SK-N-SH (cell line): Measurements from ENCODE around the gene ANKMY2. TPM values are rescaled to one million over a fixed set of nuclear protein-coding genes. Genes with fewer than 3 reads are reported as not detected.
A peak's percentile ranks its signal among the peaks of the same experiment; 100 is the strongest.

ENCODE experiments used
- CTCF ChIA-PET: fragments of 300-600, 350-600 bp; formaldehyde crosslinking; extraction: SDS; loops from one replicate; lab custom pipeline; 2021; lab: Yijun Ruan, JAX
- POLR2A ChIA-PET: fragments of 350-600 bp; sonication (Branson Sonifier 250); formaldehyde crosslinking; extraction: SDS; loops from one replicate; lab custom pipeline; 2020; ENCODE audit warnings: antibody characterized with exemption, inconsistent platforms; lab: Yijun Ruan, JAX
- DNase-seq: peaks from one replicate; pipeline ENCODE4 v3.0.0; 2012
- H2AFZ ChIP-seq: fragments of 200-600 bp; sonication (generic); 2 replicates; pipeline ENCODE4 v1.8.1; 2016; ENCODE audit warnings: antibody characterized with exemption, mild to moderate bottlenecking, low read depth
- H3F3A ChIP-seq: fragments of 200-600 bp; sonication (generic); replicated peaks from 2 replicates; pipeline ENCODE3; 2016; ENCODE audit warnings: antibody characterized with exemption, mild to moderate bottlenecking; ENCODE audit not compliant: insufficient read depth
- H3K27ac ChIP-seq, 2 experiments: fragments of 200-500 bp in 1 of 2; fragments of 200-600 bp in 1 of 2; sonication (Bioruptor generic) in 1 of 2; sonication (generic), shearing (Covaris generic) in 1 of 2; 2 replicates each; pipeline versions ENCODE4 v1.5.1 to v1.6.1; 2014 to 2016; ENCODE audit warnings: low read depth in 2 of 2, inconsistent platforms in 1 of 2, low read length in 1 of 2, mild to moderate bottlenecking in 1 of 2, mixed read lengths in 1 of 2
- H3K27me3 ChIP-seq: fragments of 200-600 bp; sonication (generic), shearing (Covaris generic); 2 replicates; pipeline ENCODE4 v1.6.1; 2016; ENCODE audit warnings: mixed run types; ENCODE audit not compliant: insufficient read depth
- H3K36me3 ChIP-seq, 2 experiments: fragments of 200-500 bp in 1 of 2; fragments of 200-600 bp in 1 of 2; sonication (Bioruptor generic) in 1 of 2; sonication (generic) in 1 of 2; replicated peaks in 1 of 2; 2 replicates each; pipeline versions ENCODE3 to v1.5.1; 2014 to 2016; ENCODE audit warnings: low read length in 1 of 2, mild to moderate bottlenecking in 1 of 2; ENCODE audit not compliant: insufficient read depth in 2 of 2, control insufficient read depth in 1 of 2
- H3K4me1 ChIP-seq, 2 experiments: fragments of 200-500 bp in 1 of 2; fragments of 200-600 bp in 1 of 2; sonication (Bioruptor generic) in 1 of 2; sonication (generic), shearing (Covaris generic) in 1 of 2; 2 replicates each; pipeline versions ENCODE4 v1.5.1 to v1.6.1; 2014 to 2016; ENCODE audit warnings: low read depth in 1 of 2, low read length in 1 of 2, mixed run types in 1 of 2; ENCODE audit not compliant: insufficient read depth in 2 of 2, control insufficient read depth in 1 of 2
- H3K4me2 ChIP-seq: fragments of 200-600 bp; sonication (generic), shearing (Covaris generic); 2 replicates; pipeline ENCODE4 v1.6.1; 2017; ENCODE audit warnings: mixed run types
- H3K4me3 ChIP-seq, 2 experiments: fragments of 200-500 bp in 1 of 2; fragments of 200-600 bp in 1 of 2; sonication (Bioruptor generic) in 1 of 2; sonication (generic), shearing (Covaris generic) in 1 of 2; 2 replicates each; pipeline versions ENCODE4 v1.5.1 to v1.8.1; 2014 to 2016; ENCODE audit warnings: low read depth in 2 of 2, inconsistent platforms in 1 of 2, low read length in 1 of 2, mild to moderate bottlenecking in 1 of 2, mixed read lengths in 1 of 2, moderate library complexity in 1 of 2
- H3K79me2 ChIP-seq: fragments of 200-600 bp; sonication (generic); 2 replicates; pipeline ENCODE4 v1.8.1; 2017; ENCODE audit warnings: mild to moderate bottlenecking; ENCODE audit not compliant: insufficient read depth
- H3K9ac ChIP-seq: fragments of 200-600 bp; sonication (generic); 2 replicates; pipeline ENCODE4 v1.6.1; 2017; ENCODE audit warnings: mixed run types
- H3K9me2 ChIP-seq: fragments of 200-600 bp; sonication (generic); 2 replicates; pipeline ENCODE4 v1.6.1; 2017; ENCODE audit warnings: mixed run types
- H3K9me3 ChIP-seq: fragments of 200-600 bp; sonication (generic); 2 replicates; pipeline ENCODE4 v1.6.1; 2017; ENCODE audit warnings: mixed run types, mild to moderate bottlenecking, moderate library complexity
- H4K20me1 ChIP-seq: fragments of 200-600 bp; sonication (generic); 2 replicates; pipeline ENCODE4 v1.6.1; 2017; ENCODE audit warnings: mild to moderate bottlenecking, mixed run types; ENCODE audit not compliant: insufficient read depth
- EP300 ChIP-seq, 2 experiments: IDR thresholded peaks; 2 replicates each; pipeline versions ENCODE4 v1.4.0 to v1.6.1; 2012; ENCODE audit warnings: borderline replicate concordance in 1 of 2, low read depth in 1 of 2, low read length in 1 of 2
- FOXJ3 ChIP-seq: sonication (generic); formaldehyde crosslinking; IDR thresholded peaks from 2 replicates; pipeline ENCODE4 v1.5.1; 2020; ENCODE audit warnings: mild to moderate bottlenecking, missing genetic modification reagents
- GABPA ChIP-seq: IDR thresholded peaks from 2 replicates; pipeline ENCODE4 v1.4.0; 2012; ENCODE audit warnings: low read depth, mild to moderate bottlenecking
- GATA2 ChIP-seq: sonication (generic); formaldehyde crosslinking; IDR thresholded peaks from 2 replicates; pipeline ENCODE4 v1.5.0; 2020; ENCODE audit warnings: mild to moderate bottlenecking, missing genetic modification reagents
- JUND ChIP-seq: IDR thresholded peaks from 2 replicates; pipeline ENCODE4 v1.4.0; 2012
- MXI1 ChIP-seq: IDR thresholded peaks from 2 replicates; pipeline ENCODE4 v1.6.1; 2012; ENCODE audit warnings: mild to moderate bottlenecking, low read depth, low read length, improper control_type of control experiment
- NFIC ChIP-seq: IDR thresholded peaks from 2 replicates; pipeline ENCODE4 v1.4.0; 2012; ENCODE audit warnings: borderline replicate concordance
- NRF1 ChIP-seq: IDR thresholded peaks from 2 replicates; pipeline ENCODE4 v1.6.1; 2012; ENCODE audit warnings: low read depth, mild to moderate bottlenecking, low read length
- RCOR1 ChIP-seq: fragments of 150-350 bp; IDR thresholded peaks from 2 replicates; pipeline ENCODE4 v1.6.1; 2017; ENCODE audit warnings: antibody characterized with exemption, low read length
- SMC3 ChIP-seq: IDR thresholded peaks from 2 replicates; pipeline ENCODE4 v1.6.1; 2012; ENCODE audit warnings: low read depth, low read length, improper control_type of control experiment
- TCF12 ChIP-seq: IDR thresholded peaks from 2 replicates; pipeline ENCODE4 v1.4.0; 2012
- TEAD4 ChIP-seq: IDR thresholded peaks from 2 replicates; pipeline ENCODE4 v1.4.0; 2012; ENCODE audit warnings: mild to moderate bottlenecking, borderline replicate concordance; ENCODE audit not compliant: insufficient read depth
- YY1 ChIP-seq: IDR thresholded peaks from 2 replicates; pipeline ENCODE4 v1.4.0; 2012; ENCODE audit warnings: low read depth, mild to moderate bottlenecking
- WGBS: methylation state at CpG from one replicate; pipeline ENCODE4 v1.1.6; 2017; ENCODE audit warnings: low lambda C conversion rate; 5-methylcytosine and 5-hydroxymethylcytosine counted together
- polyA plus RNA-seq, 3 experiments: library from polyadenylated mRNA; depleted of rRNA; stranded (reverse); fragments of >200 nt; gene quantifications; 2 replicates each; pipeline ENCODE4 v1.2.3, GENCODE V29; 2012
- TF ChIP-seq, protein P1 (sequence below): IDR thresholded peaks from 2 replicates; pipeline ENCODE4 v1.4.0; 2012; ENCODE audit warnings: low read depth, borderline replicate concordance
- TF ChIP-seq, protein P2 (sequence below): fragments of 150-350 bp; IDR thresholded peaks from 2 replicates; pipeline ENCODE4 v1.6.1; 2016; ENCODE audit warnings: mild to moderate bottlenecking, low read depth, low read length
- TF ChIP-seq, protein P3 (sequence below): IDR thresholded peaks from 2 replicates; pipeline ENCODE4 v1.4.0; 2012; ENCODE audit warnings: low read depth, borderline replicate concordance
- TF ChIP-seq, protein P4 (sequence below): IDR thresholded peaks from 2 replicates; pipeline ENCODE4 v1.6.1; 2012; ENCODE audit warnings: mild to moderate bottlenecking, low read depth, low read length, moderate library complexity
- TF ChIP-seq, protein P5 (sequence below): IDR thresholded peaks from 2 replicates; pipeline ENCODE4 v1.4.0; 2012; ENCODE audit warnings: low read depth

ANKMY2 gene
- polyA plus RNA-seq, 1 of the 3 experiments (the other 2 are of a cell fraction), result 15.8 TPM

DNA sequence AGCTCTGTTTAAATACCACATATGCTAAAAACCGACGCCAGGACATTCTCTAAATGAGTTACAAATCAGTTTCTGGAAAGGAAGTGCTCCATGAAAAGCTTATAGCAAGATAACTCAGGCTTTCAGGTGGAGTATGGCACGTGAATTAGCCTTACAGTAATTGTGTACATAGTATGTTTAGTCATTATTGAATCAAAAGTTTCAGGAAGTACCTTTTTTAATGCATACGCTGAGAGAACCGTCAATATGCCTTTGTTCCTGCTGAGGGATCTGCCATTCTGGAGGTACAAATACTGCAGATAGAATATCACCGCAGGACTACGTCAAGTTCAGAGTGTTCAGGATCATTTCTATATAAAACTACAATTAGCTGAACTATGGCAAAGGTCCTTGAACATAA, 45.7 kb downstream of the ANKMY2 start:
- Histone ChIP-seq H3K4me1 (no peaks in the 10 kb centered on the region; a peak in 1 of 4 replicates), H3K9me3 (no peaks in the 10 kb centered on the region), H3K27ac (peak overlapping the region in 1 of 2 experiments; percentile 47; a peak in 1 of 4 replicates), H3K79me2 (no peaks in the 10 kb centered on the region), H2AFZ (no peak overlapping the region), H3F3A (no peaks in the 10 kb centered on the region), H3K4me3 (no peak overlapping the region), H3K36me3 (peaks cover 45 to 52% of the 10 kb centered on the region in 2 experiments), H3K9ac (no peak overlapping the region), H3K27me3 (no peaks in the 10 kb centered on the region), H3K9me2 (no peaks in the 10 kb centered on the region), H3K4me2 (no peak overlapping the region), H4K20me1 (no peaks in the 10 kb centered on the region)
- CTCF ChIA-PET, result interaction anchor here (1.8 to 2.1 kb wide), 2 partner anchors 12 to 318 kb away, joined by 3 to 5 read pairs; no protein-coding TSS in a partner anchor
- no peak for DNase-seq
- POLR2A ChIA-PET, result no interaction called here
- 87% methylated on average over 7 of the region's 7 CpGs for WGBS
- TF ChIP-seq GATA2, result 0 out of 2 replicates have a peak, but pooled peaks have one; percentile 18
- TF ChIP-seq JUND, result no peak
- TF ChIP-seq NFIC, result no peak

DNA sequence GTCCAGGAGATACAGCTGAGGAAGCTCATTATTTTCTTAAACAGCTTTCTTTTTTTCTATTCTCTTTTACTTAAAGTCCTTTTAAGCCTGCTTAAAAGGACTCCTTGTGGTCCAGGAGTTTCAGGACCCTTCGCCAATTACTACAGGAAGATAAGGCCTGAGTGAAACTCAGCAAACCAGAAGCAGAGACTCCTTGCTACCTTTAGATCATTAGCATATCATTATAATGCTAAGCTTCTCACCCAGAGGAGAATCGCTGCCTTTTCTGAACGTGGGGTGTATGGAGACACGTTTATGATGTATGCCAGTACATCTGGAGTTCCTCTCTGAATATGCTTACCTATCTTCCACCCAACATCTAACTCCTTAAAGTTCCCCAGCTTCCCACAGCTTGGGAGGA, 47.5 kb downstream of the ANKMY2 start:
- 73% methylated on average over 4 of the region's 4 CpGs for WGBS
- ChIA-PET CTCF (interaction anchor here (0.8 to 1.3 kb wide), 6 partner anchors 10 to 519 kb away, joined by 3 to 4 read pairs (median 3); no protein-coding TSS in a partner anchor), POLR2A (no interaction called here)
- no peak overlapping the region for H2AFZ ChIP-seq
- H3K4me2 ChIP-seq, result no peak overlapping the region
- H3K9me2 ChIP-seq, result no peaks in the 10 kb centered on the region
- H3K79me2 ChIP-seq, result no peaks in the 10 kb centered on the region
- H3K27me3 ChIP-seq, result no peaks in the 10 kb centered on the region
- no peak for TF ChIP-seq GABPA
- no peak for TF ChIP-seq MXI1
- TF ChIP-seq, protein P1, sequence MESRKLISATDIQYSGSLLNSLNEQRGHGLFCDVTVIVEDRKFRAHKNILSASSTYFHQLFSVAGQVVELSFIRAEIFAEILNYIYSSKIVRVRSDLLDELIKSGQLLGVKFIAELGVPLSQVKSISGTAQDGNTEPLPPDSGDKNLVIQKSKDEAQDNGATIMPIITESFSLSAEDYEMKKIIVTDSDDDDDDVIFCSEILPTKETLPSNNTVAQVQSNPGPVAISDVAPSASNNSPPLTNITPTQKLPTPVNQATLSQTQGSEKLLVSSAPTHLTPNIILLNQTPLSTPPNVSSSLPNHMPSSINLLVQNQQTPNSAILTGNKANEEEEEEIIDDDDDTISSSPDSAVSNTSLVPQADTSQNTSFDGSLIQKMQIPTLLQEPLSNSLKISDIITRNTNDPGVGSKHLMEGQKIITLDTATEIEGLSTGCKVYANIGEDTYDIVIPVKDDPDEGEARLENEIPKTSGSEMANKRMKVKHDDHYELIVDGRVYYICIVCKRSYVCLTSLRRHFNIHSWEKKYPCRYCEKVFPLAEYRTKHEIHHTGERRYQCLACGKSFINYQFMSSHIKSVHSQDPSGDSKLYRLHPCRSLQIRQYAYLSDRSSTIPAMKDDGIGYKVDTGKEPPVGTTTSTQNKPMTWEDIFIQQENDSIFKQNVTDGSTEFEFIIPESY, result no peak
- TF ChIP-seq NRF1, result no peak
- TF ChIP-seq, protein P2, sequence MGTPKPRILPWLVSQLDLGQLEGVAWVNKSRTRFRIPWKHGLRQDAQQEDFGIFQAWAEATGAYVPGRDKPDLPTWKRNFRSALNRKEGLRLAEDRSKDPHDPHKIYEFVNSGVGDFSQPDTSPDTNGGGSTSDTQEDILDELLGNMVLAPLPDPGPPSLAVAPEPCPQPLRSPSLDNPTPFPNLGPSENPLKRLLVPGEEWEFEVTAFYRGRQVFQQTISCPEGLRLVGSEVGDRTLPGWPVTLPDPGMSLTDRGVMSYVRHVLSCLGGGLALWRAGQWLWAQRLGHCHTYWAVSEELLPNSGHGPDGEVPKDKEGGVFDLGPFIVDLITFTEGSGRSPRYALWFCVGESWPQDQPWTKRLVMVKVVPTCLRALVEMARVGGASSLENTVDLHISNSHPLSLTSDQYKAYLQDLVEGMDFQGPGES, result no peak
- TF ChIP-seq, protein P3, sequence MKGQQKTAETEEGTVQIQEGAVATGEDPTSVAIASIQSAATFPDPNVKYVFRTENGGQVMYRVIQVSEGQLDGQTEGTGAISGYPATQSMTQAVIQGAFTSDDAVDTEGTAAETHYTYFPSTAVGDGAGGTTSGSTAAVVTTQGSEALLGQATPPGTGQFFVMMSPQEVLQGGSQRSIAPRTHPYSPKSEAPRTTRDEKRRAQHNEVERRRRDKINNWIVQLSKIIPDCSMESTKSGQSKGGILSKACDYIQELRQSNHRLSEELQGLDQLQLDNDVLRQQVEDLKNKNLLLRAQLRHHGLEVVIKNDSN, result no peak
- TF ChIP-seq, protein P4, sequence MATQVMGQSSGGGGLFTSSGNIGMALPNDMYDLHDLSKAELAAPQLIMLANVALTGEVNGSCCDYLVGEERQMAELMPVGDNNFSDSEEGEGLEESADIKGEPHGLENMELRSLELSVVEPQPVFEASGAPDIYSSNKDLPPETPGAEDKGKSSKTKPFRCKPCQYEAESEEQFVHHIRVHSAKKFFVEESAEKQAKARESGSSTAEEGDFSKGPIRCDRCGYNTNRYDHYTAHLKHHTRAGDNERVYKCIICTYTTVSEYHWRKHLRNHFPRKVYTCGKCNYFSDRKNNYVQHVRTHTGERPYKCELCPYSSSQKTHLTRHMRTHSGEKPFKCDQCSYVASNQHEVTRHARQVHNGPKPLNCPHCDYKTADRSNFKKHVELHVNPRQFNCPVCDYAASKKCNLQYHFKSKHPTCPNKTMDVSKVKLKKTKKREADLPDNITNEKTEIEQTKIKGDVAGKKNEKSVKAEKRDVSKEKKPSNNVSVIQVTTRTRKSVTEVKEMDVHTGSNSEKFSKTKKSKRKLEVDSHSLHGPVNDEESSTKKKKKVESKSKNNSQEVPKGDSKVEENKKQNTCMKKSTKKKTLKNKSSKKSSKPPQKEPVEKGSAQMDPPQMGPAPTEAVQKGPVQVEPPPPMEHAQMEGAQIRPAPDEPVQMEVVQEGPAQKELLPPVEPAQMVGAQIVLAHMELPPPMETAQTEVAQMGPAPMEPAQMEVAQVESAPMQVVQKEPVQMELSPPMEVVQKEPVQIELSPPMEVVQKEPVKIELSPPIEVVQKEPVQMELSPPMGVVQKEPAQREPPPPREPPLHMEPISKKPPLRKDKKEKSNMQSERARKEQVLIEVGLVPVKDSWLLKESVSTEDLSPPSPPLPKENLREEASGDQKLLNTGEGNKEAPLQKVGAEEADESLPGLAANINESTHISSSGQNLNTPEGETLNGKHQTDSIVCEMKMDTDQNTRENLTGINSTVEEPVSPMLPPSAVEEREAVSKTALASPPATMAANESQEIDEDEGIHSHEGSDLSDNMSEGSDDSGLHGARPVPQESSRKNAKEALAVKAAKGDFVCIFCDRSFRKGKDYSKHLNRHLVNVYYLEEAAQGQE, result no peak
- no peak for TF ChIP-seq EP300 (IDR thresholded peaks at IDR 0.05; ENCODE audit: borderline replicate concordance in 1 of 2, low read depth in 1 of 2, low read length in 1 of 2)
- TF ChIP-seq TEAD4, result no peak
- no peak for TF ChIP-seq NFIC
- TF ChIP-seq SMC3, result no peak
- no peak for TF ChIP-seq TCF12
- TF ChIP-seq, protein P5, sequence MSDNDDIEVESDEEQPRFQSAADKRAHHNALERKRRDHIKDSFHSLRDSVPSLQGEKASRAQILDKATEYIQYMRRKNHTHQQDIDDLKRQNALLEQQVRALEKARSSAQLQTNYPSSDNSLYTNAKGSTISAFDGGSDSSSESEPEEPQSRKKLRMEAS, result no peak
- no peak for TF ChIP-seq JUND
- TF ChIP-seq FOXJ3 (CRISPR knock-in tag), result no peak
- TF ChIP-seq RCOR1, result no peak
- TF ChIP-seq YY1, result no peak
- H4K20me1 ChIP-seq, result no peaks in the 10 kb centered on the region
- no peak overlapping the region for H3K4me3 ChIP-seq
- no peak overlapping the region for H3K9ac ChIP-seq
- H3K27ac ChIP-seq, result no peak overlapping the region
- H3K9me3 ChIP-seq, result no peaks in the 10 kb centered on the region
- peaks cover 3% of the 10 kb centered on the region for H3F3A ChIP-seq
- H3K4me1 ChIP-seq, result peaks cover 0 to 4% of the 10 kb centered on the region in 2 experiments; a peak in 1 of 4 replicates
- DNase-seq, result no peak
- peaks cover 28 to 33% of the 10 kb centered on the region in 2 experiments for H3K36me3 ChIP-seq
